Stimulated activated CD8-positive, alpha-beta memory T cell treated with anti-CD3 and anti-CD28 coated beads, Interleukin-4, amount 100 ng/mL, for 4 hours (primary cell): ENCODE measurements around the gene RRAS2.
"Not testable (repeated sequence)": the region's sequence is repeated elsewhere in the genome, so short reads cannot be mapped to it uniquely, and the experiment has no call there.

Experiments
- DNase-seq, 2 donors: peaks; one replicate each; pipeline ENCODE4 v3.0.0-alpha.2; 2020; ENCODE audit warnings: low read depth in 2 of 2, low spot score in 1 of 2

RRAS2 gene

DNA sequence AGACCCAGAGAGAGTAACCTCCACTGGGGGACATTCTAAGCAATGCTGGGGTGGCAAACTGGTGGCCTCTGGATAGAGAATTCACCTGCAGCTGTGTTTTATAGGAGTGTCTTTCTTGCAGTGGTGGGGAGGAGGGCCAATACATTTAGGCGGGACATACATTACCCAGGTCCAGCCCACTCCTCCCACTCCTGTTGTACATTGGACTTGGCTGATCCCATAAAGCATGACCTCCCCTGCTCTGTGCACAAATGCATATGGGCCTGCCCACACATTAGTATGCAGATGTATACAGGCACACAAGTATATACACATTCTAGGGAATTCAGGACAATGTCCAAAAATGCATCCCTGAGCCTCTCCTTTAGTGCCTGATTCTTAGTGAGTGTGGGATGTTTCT is 99.1 kb downstream of the RRAS2 start:
- no peak for DNase-seq

DNA sequence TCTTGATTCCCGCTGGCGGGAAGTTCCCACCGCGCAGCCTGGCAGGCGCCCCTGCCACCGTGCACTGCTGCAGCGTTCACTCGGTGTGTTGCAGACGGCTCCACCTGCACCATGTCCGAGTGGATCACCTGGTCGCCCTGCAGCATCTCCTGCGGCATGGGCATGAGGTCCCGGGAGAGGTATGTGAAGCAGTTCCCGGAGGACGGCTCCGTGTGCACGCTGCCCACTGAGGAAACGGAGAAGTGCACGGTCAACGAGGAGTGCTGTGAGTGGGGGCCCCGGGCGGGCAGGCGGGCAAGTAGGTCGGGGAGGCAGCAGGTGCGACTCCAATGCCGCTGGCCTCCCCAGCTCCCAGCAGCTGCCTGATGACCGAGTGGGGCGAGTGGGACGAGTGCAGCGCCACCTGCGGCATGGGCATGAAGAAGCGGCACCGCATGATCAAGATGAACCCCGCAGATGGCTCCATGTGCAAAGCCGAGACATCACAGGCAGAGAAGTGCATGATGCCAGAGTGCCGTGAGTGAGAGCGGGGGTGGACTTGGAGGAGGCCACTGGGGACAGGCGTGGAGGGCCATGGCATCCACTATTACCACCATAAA is 99.7 kb downstream of the RRAS2 start:
- DNase-seq = no peak

DNA sequence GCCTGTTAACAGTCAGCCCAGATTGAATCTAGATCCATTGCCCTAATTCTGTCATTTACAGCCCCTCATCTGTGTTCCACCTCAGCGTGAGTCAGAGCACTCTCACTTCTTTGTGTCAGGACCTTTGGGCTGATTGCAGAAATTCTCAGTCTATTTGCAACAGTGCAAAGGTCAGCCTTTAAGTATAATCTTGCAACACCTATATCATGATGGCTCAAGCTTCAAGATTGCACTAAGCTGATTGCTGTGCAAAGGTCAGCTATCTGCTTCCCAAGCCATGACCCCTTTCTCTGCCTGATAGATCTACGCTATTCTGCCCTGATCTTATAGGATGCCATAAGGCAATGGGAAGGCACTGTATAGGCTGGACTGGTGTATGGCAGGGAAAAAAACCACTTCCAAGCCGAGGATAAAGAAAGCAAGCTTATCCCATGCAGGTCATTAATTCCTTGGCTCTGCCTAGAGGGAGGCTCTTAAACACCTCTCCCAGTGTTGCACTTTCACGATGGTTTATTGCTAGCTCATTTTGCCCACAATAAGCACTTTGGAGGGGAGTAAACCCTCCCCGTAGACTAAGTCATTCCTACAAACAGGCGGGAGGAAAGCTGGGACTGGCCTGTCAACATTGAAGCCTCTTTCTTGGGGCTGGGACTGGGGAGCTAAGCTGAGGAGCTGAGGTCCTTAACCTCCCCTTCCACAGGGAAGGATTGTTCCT is 100.6 kb downstream of the RRAS2 start:
- no peak for DNase-seq

DNA sequence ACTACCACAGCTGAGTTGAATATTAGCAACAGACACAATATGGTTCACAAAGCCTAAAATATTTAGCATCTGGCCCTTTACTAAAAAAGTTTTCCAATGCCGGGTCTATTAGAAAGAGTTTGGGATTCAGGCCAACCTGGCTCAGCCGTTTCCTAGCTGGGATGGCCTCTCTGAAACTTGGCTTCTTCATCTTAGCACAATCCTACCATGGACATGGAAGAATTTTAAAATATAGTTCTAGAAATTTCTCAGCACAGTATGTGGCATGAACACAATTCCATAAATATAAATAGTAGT is 103.8 kb downstream of the RRAS2 start:
- no peak for DNase-seq

DNA sequence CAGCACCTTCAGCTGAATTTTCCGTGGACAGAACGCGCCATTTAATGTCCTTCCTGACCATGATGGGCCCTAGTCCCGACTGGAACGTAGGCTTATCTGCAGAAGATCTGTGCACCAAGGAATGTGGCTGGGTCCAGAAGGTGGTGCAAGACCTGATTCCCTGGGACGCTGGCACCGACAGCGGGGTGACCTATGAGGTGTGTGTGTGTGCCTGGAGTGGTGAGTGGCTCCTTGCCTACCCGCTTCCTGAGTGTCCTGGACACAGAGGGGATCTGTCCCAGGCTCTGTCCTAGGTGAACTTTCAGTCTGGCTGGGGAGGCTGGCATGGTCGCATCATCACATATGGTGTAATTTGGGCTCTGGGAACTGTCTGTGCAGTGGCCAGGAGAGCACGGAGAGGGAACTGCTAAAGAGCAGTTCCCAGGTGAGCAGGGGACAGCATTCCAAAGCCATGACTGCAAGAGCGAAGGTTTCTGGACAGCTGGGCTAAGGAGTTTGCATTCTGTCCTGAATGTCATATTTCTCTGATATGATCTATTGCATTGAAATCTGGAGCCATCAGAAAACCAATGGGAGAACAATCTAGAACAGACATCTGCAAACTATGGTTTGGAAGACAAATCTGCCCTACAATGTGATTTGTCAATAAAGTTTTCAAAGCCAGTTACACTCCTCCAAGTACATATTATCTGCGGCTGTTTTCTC is 104.3 kb downstream of the RRAS2 start:
- DNase-seq = no peak

DNA sequence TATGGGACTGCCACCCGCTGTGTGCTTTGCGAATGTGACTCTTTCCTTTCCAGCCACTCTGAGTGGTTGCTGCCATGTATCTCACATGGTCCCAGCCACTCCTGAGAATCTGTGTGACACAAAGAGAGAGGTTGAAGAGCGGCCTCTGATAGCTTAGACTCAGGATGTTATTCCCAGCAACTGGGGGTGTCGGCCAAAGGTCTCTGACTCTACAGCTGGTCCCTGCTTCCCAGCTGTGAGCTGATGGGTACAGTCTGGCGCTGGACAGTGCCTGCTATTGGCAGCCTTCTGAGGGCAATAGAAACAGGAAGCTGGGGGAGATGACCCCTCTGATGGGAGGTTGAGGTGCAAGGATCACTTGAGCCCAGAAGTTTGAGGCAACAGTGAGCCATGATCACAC is 105.1 kb downstream of the RRAS2 start:
- no peak for DNase-seq

DNA sequence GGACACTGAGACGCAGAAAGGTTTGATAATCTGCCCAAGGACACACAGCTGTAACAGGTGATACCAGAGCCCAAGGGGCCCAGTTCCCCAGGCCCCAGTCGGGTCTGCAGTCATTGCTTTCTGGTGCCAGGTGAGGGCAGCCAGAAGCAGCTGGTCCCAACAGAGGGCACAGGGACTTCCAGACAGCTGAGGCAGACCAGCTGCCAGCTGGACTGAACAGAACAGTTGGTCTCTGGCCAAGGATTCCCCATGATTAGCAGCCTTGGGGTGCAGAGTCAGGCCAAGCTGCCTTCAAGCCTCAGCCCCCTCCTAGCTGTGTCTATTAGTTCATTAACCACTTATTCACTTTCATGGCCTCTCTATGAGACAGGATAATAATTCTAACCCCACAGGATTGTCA is 105.6 kb downstream of the RRAS2 start:
- DNase-seq = no peak

DNA sequence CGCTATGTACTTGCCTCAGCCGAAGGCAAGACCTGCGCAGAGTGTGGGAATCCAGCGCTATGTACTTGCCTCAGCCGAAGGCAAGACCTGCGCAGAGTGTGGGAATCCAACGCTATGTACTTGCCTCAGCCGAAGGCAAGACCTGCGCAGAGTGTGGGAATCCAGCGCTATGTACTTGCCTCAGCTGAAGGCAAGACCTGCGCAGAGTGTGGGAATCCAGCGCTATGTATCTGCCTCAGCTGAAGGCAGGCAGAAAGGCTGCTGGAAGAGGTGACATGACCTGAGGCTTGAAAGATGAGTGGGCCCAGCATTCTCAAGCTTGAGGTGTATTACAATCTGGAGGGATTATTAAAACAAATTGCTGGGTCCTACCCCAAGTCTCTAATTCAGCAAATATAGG is 106.5 kb downstream of the RRAS2 start:
- DNase-seq = not testable (repeated sequence)

DNA sequence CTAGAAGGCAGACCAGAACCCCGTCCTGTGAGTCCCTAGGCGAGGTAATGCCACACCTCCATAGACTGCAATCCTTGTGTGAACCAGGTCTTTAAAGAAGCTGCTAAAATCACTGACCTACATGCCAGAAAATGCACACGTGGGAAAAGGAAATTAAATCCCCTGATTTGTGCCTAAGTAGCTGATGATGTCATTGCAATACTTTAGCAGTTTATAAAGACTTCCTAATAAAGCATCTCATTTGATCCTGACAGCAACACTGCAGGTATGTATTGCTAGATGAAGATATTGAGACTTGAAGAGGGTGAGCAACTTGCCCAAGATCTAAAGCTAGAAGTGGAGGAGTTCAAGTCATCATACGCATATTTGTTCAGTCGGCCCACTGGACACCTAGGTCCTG is 107.2 kb downstream of the RRAS2 start:
- no peak for DNase-seq

DNA sequence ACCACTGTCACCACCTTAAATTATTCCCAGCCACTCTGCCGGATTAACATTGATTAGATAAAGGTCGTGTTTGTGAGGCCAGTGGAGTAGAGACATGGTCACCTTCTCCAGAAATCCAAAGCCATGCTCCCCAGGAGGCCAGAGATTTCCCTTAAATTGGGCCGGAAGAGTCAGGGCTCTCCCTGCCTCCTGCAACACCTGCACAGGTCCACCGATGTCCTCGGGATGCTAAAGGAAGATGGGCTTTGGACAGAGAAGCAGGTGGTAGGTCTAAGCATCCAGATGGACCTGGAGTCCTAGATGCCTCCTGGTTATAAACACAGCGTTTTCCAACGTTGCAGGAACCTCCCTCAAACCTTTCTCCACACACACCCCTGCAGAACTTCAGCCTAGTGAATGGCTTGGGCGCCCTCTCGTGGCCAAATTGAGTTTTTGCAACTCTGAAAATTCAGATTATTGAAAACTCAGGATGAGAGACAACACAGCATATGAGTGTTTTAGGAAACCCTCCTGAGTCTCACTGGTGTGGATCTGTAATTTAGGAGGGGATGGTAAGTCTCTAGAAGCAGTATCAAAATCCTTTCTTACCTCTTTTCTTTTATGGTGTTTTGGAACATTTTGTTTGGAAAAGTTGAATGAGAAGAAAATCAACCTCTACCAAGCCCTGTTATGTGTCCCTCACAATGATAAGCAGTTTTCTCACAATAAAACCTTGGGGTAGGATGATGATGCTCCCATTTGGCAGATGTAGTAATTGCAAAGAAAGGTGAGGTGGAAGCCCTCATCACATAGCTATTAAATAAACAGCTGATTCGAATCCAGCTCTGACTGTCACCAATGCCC is 109.6 kb downstream of the RRAS2 start:
- DNase-seq = peak; percentile 27 to 53

DNA sequence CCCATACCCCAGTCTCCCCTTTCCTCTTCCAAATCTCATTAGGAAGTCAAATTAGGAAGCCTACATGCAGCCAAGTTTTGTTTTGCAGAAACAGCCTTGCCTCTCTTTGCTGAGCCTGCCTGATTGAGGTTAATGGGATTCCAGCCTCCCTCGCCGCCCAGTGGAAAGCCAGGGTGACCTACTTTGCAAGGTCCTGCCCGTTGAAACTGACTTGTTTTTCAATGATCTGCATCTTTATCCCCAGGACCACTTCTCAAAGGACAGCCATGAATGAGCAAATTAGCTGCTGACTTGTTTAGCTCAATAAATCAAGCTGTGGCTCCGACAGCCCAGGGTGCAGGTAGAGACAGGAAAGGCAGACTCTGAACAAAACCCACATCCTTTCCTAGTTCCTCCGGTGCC is 110.4 kb downstream of the RRAS2 start:
- no peak for DNase-seq

DNA sequence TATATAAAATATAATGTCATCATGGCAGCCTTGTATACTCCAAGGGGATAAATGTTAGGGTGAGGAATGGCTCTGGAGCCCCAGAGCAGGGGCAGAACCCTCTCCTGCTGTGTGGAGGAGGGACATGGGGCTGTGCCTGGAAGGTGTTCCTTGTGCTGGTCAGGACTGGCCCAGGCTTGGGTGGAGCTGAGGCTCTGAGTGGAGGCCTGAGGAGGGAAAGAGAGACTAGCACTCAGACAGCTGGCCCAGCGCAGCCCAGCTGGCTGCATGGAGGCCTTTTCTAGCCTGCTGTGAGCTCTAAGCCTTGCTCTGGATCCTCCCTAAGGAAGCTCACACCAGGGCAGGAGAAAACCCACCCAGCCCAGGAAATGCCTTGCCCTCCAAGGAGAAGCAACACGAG is 113.5 kb downstream of the RRAS2 start:
- no peak for DNase-seq

DNA sequence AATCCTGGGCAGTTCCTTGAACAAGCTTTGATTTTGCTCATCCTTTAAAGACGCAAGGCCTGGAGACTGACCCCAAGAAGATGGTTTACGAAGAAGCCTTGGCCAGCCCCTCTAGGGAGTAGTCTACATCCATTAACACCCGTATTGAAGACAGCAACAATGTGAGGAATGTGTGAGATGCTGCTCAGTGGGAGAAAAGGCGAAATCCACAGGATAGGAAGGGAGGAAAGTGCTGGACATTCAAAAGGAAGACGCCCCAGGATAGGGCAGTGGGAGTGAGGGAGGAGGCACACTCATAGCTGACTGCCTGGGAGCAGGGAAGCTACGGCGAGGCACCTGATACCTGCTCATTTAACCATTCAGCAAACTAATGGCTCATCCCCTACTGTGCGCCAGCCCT is 114.1 kb downstream of the RRAS2 start:
- no peak for DNase-seq

DNA sequence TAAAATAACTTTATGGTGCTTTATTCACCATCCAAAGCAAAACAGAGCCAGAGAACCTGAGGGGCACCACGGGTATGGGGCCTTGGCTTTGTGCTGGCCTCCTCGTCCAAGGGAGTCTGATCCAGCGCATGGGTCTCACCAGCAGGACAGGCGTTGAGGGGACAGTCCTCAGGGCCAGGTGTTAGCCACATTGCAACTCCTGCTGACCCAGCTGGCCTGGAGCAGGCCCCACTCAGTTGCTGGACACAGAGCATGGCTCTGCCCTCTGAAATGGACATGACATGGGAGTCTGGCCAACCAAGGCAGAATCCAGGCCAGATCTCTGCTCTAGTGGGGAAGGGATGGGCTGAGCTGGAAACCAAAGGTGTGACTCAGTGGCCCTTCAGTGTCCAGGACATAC is 116.2 kb downstream of the RRAS2 start:
- DNase-seq = no peak

DNA sequence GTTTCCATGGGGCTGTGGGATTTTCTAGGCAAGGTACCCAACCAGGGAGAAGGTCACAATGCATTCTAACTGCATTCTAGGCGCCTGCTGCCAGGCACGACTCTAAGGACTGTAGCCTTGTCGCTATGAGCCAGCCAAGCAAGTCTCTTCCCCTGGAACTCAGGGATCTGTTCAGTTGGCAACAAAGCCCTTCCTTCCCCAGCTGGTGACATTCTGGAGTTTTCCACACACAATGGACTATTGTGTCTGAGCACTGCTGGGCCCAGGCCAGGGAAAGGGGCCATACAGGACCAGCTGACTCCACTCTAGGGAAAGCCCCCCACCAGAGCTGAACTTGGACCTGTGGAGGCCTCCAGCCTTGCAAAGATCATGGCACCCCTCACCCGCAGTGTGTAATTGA is 116.8 kb downstream of the RRAS2 start:
- DNase-seq = no peak

DNA sequence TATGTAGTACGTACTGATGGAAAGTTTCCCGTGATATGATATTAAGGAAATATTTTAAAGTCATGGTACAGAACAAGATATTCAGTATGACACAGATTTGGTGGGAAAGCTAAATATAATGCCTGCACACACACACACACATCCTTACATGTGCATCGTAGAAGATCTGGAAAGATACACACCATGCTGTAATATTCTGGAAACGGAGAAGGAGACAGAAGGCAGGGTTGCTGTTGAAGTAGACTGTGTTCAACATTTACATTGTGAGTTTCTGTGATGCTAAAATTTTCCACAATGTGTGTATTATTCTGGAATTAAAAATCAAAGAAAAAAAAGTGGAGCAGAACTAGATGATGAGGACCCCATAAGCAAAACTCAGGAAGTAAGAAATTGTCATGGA is 118.0 kb downstream of the RRAS2 start:
- no peak for DNase-seq

DNA sequence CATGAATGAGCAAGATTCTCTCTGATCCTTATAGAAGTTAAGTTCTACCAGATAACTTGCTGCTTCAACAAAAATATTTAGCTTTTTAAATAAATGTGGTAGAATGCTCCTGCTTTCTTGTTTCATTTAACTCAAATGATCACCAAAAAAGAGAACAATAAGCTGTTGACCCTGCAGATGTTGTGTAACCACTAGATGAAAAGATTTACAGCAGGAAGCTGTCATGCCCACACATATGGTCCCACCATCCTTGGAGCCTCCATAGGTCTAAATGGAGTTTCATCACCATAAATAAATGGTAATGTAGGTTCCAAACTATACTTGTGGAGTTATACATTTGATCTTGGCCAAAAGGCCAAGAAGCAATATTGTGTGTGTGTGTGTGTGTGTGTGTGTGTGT is 118.8 kb downstream of the RRAS2 start:
- DNase-seq = no peak

DNA sequence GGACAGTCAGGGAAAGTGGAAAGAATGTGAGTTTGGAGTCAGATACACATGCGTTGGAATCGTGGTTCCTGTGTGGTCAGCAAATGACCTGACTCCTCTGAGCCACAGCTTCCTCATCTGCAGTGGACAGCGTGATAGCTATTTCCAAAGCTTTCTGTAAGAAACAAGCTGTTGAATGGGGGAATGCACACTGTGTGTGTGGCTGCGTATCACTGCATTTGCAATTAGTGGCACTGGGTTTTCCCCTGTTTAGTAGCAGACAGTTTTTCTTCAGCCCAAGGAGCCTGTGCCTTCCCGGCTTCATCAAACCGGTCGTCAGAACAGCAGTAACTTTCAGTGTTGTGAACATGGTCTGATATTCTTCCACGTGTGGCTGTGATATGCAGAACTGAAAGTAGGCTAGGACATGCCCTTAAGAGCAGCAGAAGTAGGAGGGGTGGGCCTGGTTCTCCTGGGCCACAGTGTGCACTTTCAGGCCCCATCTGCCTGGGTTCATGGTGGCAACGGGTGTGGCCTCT is 121.5 kb downstream of the RRAS2 start:
- DNase-seq = no peak

DNA sequence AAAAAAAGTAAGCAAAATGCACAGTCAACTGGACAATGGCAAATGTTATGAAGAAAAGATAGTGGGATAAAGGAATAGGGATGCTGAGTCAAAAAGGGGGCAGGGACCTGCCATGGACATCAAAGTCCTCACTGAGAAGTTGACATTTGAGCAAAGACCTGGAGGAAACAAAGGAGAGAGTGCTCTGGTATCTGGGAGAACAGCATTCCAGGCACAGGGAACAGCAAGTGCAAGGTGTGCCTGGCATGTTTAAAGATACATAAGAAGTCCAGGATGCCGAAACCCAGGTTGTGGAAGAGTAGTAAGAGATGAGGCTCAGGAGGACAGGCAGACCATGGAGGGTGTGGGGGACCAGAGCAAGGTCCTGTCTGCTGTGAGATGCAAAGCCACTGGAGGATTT is 123.3 kb downstream of the RRAS2 start:
- DNase-seq = no peak

DNA sequence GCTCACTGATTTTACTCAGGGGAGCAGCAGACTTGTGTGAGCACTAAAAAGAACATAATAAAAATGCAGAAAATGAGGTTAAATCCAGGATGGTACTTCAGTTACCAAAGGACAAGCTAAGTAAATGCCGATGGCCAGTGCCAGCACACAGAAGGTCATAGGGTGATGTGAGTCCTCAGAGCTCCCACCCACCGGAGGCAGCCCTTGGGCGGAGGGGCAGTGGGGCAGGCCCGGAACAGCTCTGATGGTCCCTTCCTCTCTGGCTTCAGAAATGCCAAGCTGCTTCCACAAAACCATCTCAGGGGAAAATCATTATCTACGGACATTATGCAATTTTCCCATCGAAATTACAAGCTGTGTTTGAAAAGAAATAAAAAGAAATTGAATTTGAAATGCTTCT is 124.5 kb downstream of the RRAS2 start:
- DNase-seq = no peak

DNA sequence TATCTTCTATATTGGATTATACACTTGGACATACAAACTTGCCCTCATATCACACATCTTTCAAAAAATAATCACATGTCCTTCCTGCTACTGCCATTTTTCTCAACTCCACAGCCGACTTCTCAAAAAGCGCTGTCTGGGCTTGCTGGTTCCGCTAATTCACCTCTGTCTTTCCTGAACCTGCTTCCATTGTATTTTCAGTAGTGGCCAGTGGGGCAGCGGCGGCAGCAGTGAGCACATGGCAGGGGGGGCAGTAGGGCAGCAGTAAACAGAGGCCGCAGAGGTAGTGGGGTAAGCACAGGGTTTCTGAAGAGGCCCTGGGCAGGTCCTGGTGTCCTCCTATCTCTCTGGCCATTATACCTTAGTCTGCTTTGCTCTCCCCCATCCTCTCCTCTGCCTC is 126.3 kb downstream of the RRAS2 start:
- no peak for DNase-seq

DNA sequence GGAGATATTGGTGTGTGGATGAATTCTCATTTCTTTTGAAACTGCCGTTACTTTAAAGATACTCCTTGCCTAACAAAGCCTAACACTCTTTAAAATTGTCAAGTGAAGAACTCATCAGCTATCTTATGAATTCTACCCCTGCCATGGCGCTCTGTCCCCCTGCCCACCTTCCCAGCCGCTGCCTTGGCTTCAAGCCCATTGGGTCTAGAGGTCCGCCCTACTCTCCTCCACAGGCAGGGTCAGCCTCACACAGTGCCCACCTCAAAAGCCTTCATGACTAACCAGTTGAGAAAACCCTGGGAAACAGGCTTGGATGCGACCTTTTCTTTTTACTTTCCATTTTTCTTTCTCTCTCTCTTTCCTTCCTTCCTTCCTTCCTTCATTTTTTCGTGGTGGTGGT is 128.6 kb downstream of the RRAS2 start:
- DNase-seq = no peak
